Dendritic cell treated with granulocyte-macrophage colony-stimulating factor and Interleukin-4, amounts not matched to agents 40 ng/mL and 50 ng/mL, for 4 days (primary cell): Measurements from ENCODE around the gene MYOM1.

ENCODE experiments used
- H3K27ac Mint-ChIP-seq: one replicate; pipeline ENCODE4 v1.8.0; 2022; ENCODE audit warnings: mild to moderate bottlenecking, mixed read lengths
- H3K27me3 Mint-ChIP-seq: one replicate; pipeline ENCODE4 v1.8.0; 2022; ENCODE audit warnings: mild to moderate bottlenecking, mixed read lengths
- H3K36me3 Mint-ChIP-seq: one replicate; pipeline ENCODE4 v1.8.0; 2022; ENCODE audit warnings: low read depth, mixed read lengths
- H3K4me1 Mint-ChIP-seq: one replicate; pipeline ENCODE4 v1.8.0; 2022; ENCODE audit warnings: low read depth, mixed read lengths
- H3K4me3 Mint-ChIP-seq: one replicate; pipeline ENCODE4 v1.8.0; 2022; ENCODE audit warnings: mild to moderate bottlenecking, moderate library complexity, mixed read lengths
- H3K9me3 Mint-ChIP-seq: one replicate; pipeline ENCODE4 v1.8.0; 2022; ENCODE audit warnings: mixed read lengths
- intact Hi-C: fragments of 100-400 bp; cut with micrococcal nuclease; formaldehyde crosslinking; loops from one replicate; pipeline ENCODE4 v1.15.0; 2022

MYOM1 gene

GRCh38 chr18:3256693-3257626, 37.2 kb upstream of the MYOM1 start:
- Mint-ChIP-seq H3K27me3 (no peaks in the 10 kb centered on the region), H3K4me3 (no peak overlapping the region), H3K4me1 (peaks cover 57% of the 10 kb centered on the region), H3K9me3 (no peaks in the 10 kb centered on the region), H3K27ac (peak overlapping the region; percentile 67), H3K36me3 (peaks cover 68% of the 10 kb centered on the region)
- intact Hi-C loops, result loop anchor here (1.0 kb wide), 1 partner anchor 9 kb away; no protein-coding TSS in a partner anchor

GRCh38 chr18:3255611-3256165, 35.9 kb upstream of the MYOM1 start:
- intact Hi-C loops, result no loop called here
- Mint-ChIP-seq H3K36me3 (peaks cover 62% of the 10 kb centered on the region), H3K27ac (no peak overlapping the region)

GRCh38 chr18:3254725-3255124, 35.0 kb upstream of the MYOM1 start:
- Mint-ChIP-seq H3K4me3 (no peak overlapping the region), H3K36me3 (peaks cover 69% of the 10 kb centered on the region), H3K27me3 (no peaks in the 10 kb centered on the region), H3K9me3 (no peaks in the 10 kb centered on the region), H3K4me1 (peaks cover 59% of the 10 kb centered on the region), H3K27ac (no peak overlapping the region)
- intact Hi-C loops, result no loop called here

More at GRCh38 chr18:3255611-3256165, 35.9 kb upstream of the MYOM1 start:
- Mint-ChIP-seq H3K9me3 (no peaks in the 10 kb centered on the region), H3K4me3 (no peak overlapping the region), H3K4me1 (peaks cover 59% of the 10 kb centered on the region), H3K27me3 (no peaks in the 10 kb centered on the region)

GRCh38 chr18:3252843-3253242, 33.1 kb upstream of the MYOM1 start:
- intact Hi-C loops, result no loop called here
- no peaks in the 10 kb centered on the region for H3K9me3 Mint-ChIP-seq
- no peak overlapping the region for H3K27ac Mint-ChIP-seq
- H3K36me3 Mint-ChIP-seq, result peaks cover 73% of the 10 kb centered on the region
- peaks cover 58% of the 10 kb centered on the region for H3K4me1 Mint-ChIP-seq
- no peaks in the 10 kb centered on the region for H3K27me3 Mint-ChIP-seq
- H3K4me3 Mint-ChIP-seq, result no peak overlapping the region

- Mint-ChIP-seq H3K4me3 (no peak overlapping the region), H3K4me1 (peaks cover 51% of the 10 kb centered on the region), H3K9me3 (no peaks in the 10 kb centered on the region), H3K36me3 (peaks cover 73% of the 10 kb centered on the region), H3K27ac (no peak overlapping the region), H3K27me3 (no peaks in the 10 kb centered on the region)
- intact Hi-C loops, result no loop called here
These were observed 32.2 kb upstream of the MYOM1 start for GRCh38 chr18:3251963-3252277.

GRCh38 chr18:3251249-3251962, 31.6 kb upstream of the MYOM1 start:
- H3K36me3 Mint-ChIP-seq, result peaks cover 68% of the 10 kb centered on the region
- intact Hi-C loops, result no loop called here

GRCh38 chr18:3250237-3251107, 30.7 kb upstream of the MYOM1 start:
- Mint-ChIP-seq H3K9me3 (no peaks in the 10 kb centered on the region), H3K4me3 (peak overlapping the region; percentile 50), H3K36me3 (peaks cover 59% of the 10 kb centered on the region), H3K27ac (peak overlapping the region; percentile 52), H3K27me3 (no peaks in the 10 kb centered on the region), H3K4me1 (peaks cover 50% of the 10 kb centered on the region)
- intact Hi-C loops, result no loop called here

More at GRCh38 chr18:3251249-3251962, 31.6 kb upstream of the MYOM1 start:
- no peak overlapping the region for H3K4me3 Mint-ChIP-seq
- no peaks in the 10 kb centered on the region for H3K27me3 Mint-ChIP-seq
- no peaks in the 10 kb centered on the region for H3K9me3 Mint-ChIP-seq
- H3K27ac Mint-ChIP-seq, result no peak overlapping the region
- H3K4me1 Mint-ChIP-seq, result peaks cover 48% of the 10 kb centered on the region

GRCh38 chr18:3248658-3249359, 29.0 kb upstream of the MYOM1 start:
- no peaks in the 10 kb centered on the region for H3K27me3 Mint-ChIP-seq
- peaks cover 42% of the 10 kb centered on the region for H3K36me3 Mint-ChIP-seq
- intact Hi-C loops, result loop anchor here (1.0 to 10.0 kb wide), 5 partner anchors 8 to 592 kb away; partner anchors contain the start of genes LPIN2 and SMCHD1
- H3K4me3 Mint-ChIP-seq, result peak overlapping the region; percentile 85
- no peaks in the 10 kb centered on the region for H3K9me3 Mint-ChIP-seq
- peak overlapping the region; percentile 99 for H3K27ac Mint-ChIP-seq
- H3K4me1 Mint-ChIP-seq, result peaks cover 52% of the 10 kb centered on the region

GRCh38 chr18:3248062-3248657, 28.4 kb upstream of the MYOM1 start:
- peaks cover 50% of the 10 kb centered on the region for H3K4me1 Mint-ChIP-seq
- no peaks in the 10 kb centered on the region for H3K27me3 Mint-ChIP-seq
- no peaks in the 10 kb centered on the region for H3K9me3 Mint-ChIP-seq
- peak overlapping the region; percentile 99 for H3K27ac Mint-ChIP-seq
- peaks cover 35% of the 10 kb centered on the region for H3K36me3 Mint-ChIP-seq
- intact Hi-C loops, result loop anchor here (1.0 to 10.0 kb wide), 5 partner anchors 9 to 591 kb away; partner anchors contain the start of genes LPIN2 and SMCHD1
- H3K4me3 Mint-ChIP-seq, result peak overlapping the region; percentile 85

GRCh38 chr18:3247240-3248061, 27.7 kb upstream of the MYOM1 start, which contains the start of gene MYL12A:
MYL12A (plus strand) TSS chr18:3247801; CDS start chr18:3253248, 5,447 bp downstream.
- intact Hi-C loops, result loop anchor here (1.0 to 10.0 kb wide), 7 partner anchors 10 to 590 kb away; partner anchors contain the start of genes LPIN2 and SMCHD1
- peaks cover 34% of the 10 kb centered on the region for H3K36me3 Mint-ChIP-seq
- no peaks in the 10 kb centered on the region for H3K9me3 Mint-ChIP-seq
- H3K27ac Mint-ChIP-seq, result peak within 1 kb of the TSS; percentile 99
- H3K27me3 Mint-ChIP-seq, result no peaks in the 10 kb centered on the region
- H3K4me3 Mint-ChIP-seq, result peak within 1 kb of the TSS; percentile 85
- H3K4me1 Mint-ChIP-seq, result peaks cover 47% of the 10 kb centered on the region

- Mint-ChIP-seq H3K36me3 (peaks cover 41% of the 10 kb centered on the region), H3K4me3 (peak overlapping the region; percentile 85), H3K9me3 (peaks cover 7% of the 10 kb centered on the region), H3K27me3 (no peaks in the 10 kb centered on the region), H3K27ac (peak overlapping the region; percentile 99), H3K4me1 (peaks cover 43% of the 10 kb centered on the region)
- intact Hi-C loops, result loop anchor here (1.0 to 10.0 kb wide), 7 partner anchors 68 to 589 kb away; partner anchors contain the start of genes LPIN2 and SMCHD1
These were observed 27.0 kb upstream of the MYOM1 start for GRCh38 chr18:3246635-3247239.
